Left renal cortex interstitium (tissue), 4 donors: ENCODE results near the gene ST14. TPM values are rescaled to one million over a fixed set of nuclear protein-coding genes. Genes with fewer than 3 reads are reported as not detected.

Source experiments
- DNase-seq, 4 donors: peaks; one replicate each; pipeline ENCODE4 v3.0.0-alpha.2; 2013; ENCODE audit warnings: low read depth in 4 of 4, low spot score in 2 of 4, missing footprints in 1 of 4
- polyA plus RNA-seq, 4 donors: library from polyadenylated mRNA; unstranded; fragments of 120-200 nt; gene quantifications; one replicate each; pipeline ENCODE4 v1.2.1, GENCODE V29; 2013; ENCODE audit not compliant: insufficient read length in 4 of 4

ST14 gene
- 10 to 100 TPM; 28.1 to 39.9 (median 34.1) TPM for polyA plus RNA-seq

DNA sequence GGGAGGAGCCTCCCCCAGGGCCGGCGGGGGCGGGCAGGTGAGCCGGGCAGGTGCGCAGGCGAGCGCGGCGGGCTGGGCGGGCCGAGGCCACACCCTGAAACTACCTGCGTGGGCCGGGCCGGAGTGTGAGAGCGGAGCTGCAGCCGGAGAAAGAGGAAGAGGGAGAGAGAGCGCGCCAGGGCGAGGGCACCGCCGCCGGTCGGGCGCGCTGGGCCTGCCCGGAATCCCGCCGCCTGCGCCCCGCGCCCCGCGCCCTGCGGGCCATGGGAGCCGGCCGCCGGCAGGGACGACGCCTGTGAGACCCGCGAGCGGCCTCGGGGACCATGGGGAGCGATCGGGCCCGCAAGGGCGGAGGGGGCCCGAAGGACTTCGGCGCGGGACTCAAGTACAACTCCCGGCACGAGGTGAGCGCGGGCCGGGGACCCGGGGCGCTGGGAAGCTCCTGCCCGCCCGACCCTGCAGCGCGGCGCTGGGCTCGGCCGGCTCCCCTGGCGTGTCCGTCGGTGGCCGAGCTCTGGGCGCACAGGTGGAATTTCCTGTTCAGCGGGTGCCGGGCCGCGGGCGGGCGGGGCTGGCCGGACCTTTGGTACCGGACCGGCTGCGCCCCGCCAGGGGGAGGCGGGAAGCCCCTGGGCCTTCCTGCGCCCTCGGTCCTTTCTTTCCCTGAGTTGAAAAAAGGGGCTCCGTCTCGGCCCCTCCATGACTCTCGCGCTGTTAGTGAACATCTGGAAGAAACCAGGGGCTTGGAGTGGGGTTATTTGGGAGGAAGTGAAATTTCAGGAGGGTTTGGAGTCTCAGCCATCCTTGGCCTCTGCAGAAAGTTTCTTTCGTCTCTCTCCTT is at the start of gene ST14:
ST14 (plus strand) TSS at position 126 of the 841 bp plus-strand sequence; CDS start at position 324, 198 bp downstream.
- no peak for DNase-seq

DNA sequence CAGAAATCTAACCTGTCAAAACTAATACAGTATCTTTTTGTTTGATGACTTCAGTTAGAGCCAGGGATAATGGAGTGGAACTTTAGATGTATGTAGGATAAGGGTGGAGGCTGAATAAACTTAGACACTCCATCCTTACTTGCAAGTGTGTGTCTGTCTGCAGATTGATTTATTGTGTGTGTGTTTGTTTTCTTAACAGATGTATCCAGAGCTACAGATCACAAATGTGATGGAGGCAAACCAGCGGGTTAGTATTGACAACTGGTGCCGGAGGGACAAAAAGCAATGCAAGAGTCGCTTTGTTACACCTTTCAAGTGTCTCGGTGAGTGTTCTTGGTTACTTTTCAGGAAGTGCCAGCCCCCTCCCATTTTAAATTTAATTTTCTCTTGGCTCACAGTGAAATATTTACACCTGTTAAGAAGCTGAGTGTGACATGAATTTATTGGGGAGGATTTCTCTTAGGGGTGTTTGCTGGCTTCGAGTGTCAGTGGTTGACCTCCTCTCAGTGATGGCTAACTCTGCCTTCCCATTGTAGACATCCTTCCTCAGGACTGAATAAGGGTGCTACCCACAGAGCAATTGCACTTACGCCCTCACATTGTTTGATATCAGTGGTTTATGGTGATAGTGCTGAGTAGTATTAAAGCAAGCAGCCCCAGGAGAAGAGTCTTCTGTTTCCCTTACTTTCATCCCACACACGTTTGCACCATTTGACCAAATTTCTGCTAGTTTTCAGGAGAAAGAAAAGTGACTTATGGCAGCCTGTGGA is 49.1 kb upstream of the ST14 start:
- no peak for DNase-seq

DNA sequence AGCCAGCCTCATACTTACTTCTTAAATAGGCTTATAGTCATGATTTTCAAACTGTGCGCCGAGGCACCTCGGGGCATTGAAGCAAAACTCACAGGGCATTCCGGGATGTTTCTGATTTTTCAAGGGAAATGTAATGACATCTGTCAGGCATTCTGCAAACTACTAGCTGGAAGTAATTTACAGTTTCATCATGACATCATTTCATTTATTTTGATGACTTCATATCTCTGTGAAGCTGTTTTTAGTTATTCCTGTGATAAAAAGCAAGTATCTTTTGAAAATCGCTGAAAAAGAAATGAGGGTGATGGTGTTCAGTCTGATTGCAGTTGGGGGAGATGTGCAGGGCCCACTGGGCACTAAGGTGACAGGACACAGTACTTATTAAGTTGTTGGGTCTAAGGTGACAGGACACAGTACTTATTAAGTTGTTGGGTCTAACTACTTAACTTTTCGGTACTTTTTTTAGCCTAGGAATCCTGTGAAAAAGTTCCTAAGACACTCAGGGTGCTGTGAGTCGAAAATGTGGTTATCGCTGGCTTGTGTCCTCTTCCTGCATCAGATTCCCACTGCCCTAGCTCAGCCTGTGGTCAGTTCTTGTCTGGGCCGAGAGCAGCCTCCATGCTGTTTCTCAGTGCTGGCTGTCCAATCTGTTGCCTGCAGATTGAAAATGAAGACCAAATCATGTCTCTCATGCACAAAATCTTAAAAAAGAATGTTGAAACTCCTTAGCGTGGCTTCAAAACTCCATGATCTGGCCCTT is 47.3 kb upstream of the ST14 start:
- no peak for DNase-seq

GRCh38 chr11:130114281-130114680 is 45.3 kb upstream of the ST14 start:
- no peak for DNase-seq

- DNase-seq: no peak
Measured at GRCh38 chr11:130114726-130115125, 44.9 kb upstream of the ST14 start.

- DNase-seq: no peak
Measured at GRCh38 chr11:130115218-130115617, 44.4 kb upstream of the ST14 start.

- DNase-seq: no peak
Measured at GRCh38 chr11:130118165-130118564, 41.4 kb upstream of the ST14 start.

DNA sequence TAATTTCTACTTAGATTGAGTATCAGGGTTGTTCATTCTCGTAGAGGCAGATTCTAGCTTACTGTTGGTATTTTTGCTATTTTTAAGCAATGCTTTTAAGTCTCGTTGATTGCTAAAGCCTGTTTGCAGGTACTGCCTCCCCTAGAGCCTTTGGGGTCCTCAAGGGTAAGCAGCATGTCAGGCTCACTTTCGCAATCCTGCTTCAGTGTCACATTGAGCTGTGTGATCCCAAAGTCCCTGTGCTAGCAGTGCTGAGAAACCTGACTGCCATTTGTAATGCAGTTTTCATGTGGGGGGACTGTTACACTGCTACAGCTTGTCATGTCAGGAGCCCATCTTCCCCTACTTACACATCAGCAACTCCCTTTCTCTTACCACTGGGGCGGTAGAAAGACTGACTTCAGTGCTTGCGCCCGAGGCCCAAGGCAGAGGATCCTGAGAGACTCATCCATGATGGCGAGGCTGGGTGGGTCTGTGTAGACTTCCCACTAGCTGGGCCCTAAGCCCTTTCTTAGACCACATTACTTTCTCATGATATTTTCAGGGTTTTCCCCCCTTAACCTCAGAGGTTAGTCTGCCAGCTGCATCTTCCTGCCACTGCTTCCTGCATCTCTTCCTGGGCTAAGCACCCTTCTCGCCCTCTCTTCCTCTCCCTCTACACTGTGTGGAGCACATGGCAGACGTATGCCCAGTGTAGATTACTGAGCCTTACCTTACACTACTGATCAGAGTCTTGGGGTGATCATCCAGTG is 40.8 kb upstream of the ST14 start:
- DNase-seq: no peak

DNA sequence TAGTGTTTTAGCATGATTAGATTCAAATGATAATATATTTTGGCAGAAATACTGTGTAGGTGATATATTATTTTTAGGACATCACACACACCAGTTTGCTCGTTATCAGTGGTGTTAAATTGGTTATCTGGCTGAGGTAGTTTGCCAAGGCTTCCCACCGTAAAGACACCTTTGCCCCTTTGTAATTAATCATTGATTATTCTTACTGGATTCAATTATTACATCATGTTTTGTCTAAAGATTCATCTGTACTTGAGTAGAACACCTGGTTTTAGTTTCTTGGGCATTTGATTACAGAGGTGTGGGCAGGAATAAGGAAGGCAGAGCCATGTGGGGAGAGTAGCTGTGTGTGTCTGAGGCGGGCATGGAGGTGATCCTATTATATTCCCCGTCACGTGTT is 39.5 kb upstream of the ST14 start:
- no peak for DNase-seq

DNA sequence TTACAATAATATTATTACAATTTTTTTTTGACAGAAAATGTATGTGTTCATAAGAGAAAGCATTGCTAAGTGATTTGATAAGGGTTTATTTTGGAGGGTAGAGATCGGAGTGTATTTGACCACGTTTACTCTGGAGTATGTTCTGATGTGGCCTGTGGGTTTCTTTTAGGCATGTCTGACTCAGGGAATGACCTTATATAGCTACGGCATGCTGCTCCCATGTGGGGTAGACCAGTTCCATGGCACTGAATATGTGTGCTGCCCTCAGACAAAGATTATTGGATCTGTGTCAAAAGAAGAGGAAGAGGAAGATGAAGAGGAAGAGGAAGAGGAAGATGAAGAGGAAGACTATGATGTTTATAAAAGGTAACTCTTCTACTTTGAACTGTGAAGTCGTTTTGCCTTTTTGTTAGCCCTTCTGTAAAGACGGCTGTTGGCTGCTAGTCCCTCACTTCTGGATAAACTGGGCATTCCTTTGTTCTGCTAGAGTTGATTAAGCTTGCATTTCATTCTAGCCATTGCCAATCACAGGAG is 38.1 kb upstream of the ST14 start:
- DNase-seq: no peak

- no peak for DNase-seq
Measured at GRCh38 chr11:130122141-130122575, 37.4 kb upstream of the ST14 start.

DNA sequence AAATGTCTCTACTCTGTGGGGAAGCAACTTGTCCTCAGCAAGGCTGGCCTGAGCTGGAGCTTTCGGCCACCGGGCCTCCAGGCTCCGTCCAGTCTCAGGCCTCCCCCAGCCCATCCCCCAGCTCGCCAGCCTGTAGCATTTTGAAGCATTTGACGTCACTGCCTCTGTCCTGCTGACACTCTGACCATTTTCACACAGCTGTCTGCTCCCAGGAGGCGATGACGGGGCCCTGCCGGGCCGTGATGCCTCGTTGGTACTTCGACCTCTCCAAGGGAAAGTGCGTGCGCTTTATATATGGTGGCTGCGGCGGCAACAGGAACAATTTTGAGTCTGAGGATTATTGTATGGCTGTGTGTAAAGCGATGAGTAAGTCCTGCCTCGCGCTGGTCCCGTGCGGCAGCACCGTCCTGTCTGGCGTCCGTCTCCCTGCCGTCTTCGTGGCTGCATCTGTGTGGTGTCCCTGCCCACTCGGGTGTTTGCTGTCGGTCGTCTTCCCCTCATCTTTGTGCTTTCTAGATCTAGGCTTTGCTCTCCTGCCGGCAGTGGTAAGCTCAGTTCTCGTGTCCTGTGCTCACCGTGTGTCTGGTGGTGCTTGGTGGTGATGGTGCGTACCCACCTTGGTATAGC is 36.1 kb upstream of the ST14 start:
- DNase-seq: no peak

DNA sequence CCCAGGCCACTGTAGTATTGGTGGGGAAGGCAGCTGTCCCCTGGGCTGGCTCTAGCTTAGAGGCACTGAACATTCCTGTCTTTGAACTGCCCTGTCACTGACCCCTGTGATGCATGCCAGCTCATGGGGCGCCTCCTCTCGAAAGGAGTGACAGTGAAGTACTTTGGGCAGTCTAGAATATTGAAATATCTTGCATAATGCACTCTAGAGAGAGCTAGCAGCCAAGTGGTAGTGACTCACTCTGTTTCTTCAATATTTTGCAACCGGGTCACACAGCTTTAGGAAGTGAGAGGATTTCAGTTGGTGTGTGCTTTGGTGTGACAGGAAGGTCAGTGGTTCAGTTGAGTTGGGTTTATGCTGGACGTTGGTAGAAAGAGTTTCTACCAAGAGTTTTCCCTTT is 35.5 kb upstream of the ST14 start:
- no peak for DNase-seq

DNA sequence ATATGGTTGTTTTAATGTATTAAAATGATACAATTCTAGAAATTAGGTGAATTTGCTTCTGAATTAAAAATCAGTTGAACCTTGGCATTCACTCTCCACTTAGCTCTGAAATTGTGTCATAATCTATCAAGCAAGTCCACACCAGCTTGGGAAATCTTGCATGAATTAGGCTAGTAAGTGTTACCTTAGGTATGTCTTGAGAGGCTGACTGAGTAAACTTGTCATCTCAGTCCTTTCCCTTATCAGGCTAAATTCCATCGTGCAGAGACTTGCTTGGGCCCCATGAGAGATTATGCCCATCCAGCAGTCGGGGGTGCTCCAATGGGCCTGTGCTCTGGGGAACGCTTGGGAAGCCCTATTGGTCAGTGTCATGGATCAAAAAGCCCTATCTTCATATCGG is 33.9 kb upstream of the ST14 start:
- DNase-seq: no peak

- no peak for DNase-seq
Measured at GRCh38 chr11:130126516-130126915, 33.1 kb upstream of the ST14 start.

- DNase-seq: no peak
Measured at GRCh38 chr11:130127509-130127908, 32.1 kb upstream of the ST14 start.

DNA sequence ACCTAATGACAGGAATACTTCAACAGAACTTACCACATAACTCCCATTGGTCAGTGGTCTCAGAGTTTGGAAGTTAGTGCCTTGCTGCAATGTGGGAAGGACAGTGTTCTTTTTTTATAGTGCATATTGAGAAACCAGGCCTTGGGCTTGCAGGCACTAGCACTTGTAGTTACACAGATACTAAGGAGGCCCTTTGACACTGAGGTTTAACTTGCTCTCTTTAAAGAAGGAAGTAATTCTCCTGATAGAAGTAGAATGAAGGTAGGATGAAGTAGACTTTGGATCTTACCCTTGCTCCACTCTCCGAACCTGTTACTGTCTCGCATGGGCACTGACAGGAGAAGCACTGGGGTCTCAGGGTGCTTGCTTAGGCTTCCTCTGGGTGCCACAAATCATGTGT is 31.0 kb upstream of the ST14 start:
- DNase-seq: no peak

DNA sequence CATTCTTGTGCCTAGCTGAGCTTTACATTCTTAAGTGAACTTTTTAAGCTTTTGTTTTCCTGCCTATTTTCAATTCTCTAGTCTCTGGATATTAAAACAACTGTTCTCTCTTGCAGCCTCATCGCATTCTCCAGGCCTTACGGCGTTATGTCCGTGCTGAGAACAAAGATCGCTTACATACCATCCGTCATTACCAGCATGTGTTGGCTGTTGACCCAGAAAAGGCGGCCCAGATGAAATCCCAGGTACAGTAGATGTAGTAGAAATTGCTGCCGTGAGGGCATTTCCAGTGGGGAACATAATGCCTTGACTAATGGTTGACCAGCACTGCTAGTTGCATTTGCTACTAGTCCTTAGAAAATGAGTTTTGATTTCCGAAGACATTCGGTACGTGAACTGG is 29.7 kb upstream of the ST14 start:
- DNase-seq: no peak

DNA sequence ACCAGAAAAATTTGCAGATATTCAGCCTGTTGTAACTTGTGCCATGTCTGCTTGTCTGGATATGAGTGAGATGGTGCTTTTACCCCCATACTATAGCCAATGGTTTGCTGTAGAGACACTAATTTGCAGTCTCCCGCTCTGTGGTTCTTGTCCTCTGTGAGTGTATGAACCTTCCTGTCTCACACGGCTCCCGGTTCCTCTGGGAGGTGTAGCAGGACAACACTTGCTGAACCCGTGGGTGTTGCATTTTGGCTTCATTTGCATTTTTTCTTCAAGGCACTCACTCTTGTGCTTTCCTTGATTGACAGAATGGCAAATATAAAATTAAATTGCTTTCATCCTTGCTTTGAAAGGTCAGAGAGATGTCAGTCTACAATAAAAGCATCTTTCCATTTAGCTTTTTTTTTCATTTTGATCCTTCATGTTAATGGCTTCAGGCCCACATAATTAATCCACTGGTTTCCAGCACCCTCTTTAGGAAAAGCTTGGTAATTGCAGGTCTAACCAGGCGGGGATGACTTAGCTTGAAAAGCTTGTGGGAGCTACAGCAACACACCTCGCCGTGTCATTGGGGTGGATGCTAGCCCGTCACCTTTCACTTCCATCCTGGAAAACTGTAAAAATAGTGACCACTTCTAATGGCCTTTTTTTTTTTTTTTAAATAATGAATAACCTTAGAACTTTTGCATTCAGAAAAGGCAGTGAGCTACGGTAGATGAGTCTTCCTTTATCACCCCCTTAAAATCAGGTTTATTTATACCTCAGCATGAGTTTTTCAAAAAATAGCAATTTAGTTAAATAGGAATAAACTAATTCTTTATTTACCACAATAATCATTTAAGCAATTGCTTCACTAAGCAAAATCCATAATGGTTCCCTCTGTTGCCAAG is 27.4 kb upstream of the ST14 start:
- peak in 1 of 4 donors; percentile 65 for DNase-seq
